GM19025 (cell line): Measurements from ENCODE around the gene SNX6.
"Not testable (repeated sequence)": the region's sequence is repeated elsewhere in the genome, so short reads cannot be mapped to it uniquely, and the experiment has no call there.

ENCODE experiments used
- ATAC-seq: cut with Tn5 transposase; IDR thresholded peaks from one replicate; pipeline ENCODE4 v1.9.1; 2021; ENCODE audit warnings: mild to moderate bottlenecking, low read depth, moderate library complexity; ENCODE audit not compliant: unreplicated experiment

SNX6 gene

GRCh38 chr14:34640826-34641225 lies 10.9 kb upstream of the SNX6 start:
- no peak for ATAC-seq

- ATAC-seq: not testable (repeated sequence)
Observed at GRCh38 chr14:34634360-34634771, 4.4 kb upstream of the SNX6 start.

- ATAC-seq: no peak
Observed at GRCh38 chr14:34633742-34634141, 3.8 kb upstream of the SNX6 start.

GRCh38 chr14:34632411-34632978 lies 2.5 kb upstream of the SNX6 start:
- ATAC-seq: no peak

GRCh38 chr14:34629344-34629656 lies 648 bp downstream of the SNX6 start:
- ATAC-seq: no peak

- no peak for ATAC-seq
Observed at GRCh38 chr14:34628681-34629135, 1.2 kb downstream of the SNX6 start.

GRCh38 chr14:34623506-34623905 lies 6.4 kb downstream of the SNX6 start:
- ATAC-seq: no peak

GRCh38 chr14:34620839-34621238 lies 9.1 kb downstream of the SNX6 start:
- no peak for ATAC-seq

GRCh38 chr14:34620115-34620514 lies 9.8 kb downstream of the SNX6 start:
- ATAC-seq: no peak

- ATAC-seq: no peak
Observed at GRCh38 chr14:34619471-34619870, 10.5 kb downstream of the SNX6 start.

GRCh38 chr14:34616360-34616759 lies 13.6 kb downstream of the SNX6 start:
- no peak for ATAC-seq

- no peak for ATAC-seq
Observed at GRCh38 chr14:34615507-34615906, 14.4 kb downstream of the SNX6 start.

GRCh38 chr14:34614638-34615037 lies 15.3 kb downstream of the SNX6 start:
- ATAC-seq: no peak

- ATAC-seq: no peak
Observed at GRCh38 chr14:34610101-34610500, 19.8 kb downstream of the SNX6 start.

- no peak for ATAC-seq
Observed at GRCh38 chr14:34605461-34605860, 24.5 kb downstream of the SNX6 start.

GRCh38 chr14:34604995-34605394 lies 25.0 kb downstream of the SNX6 start:
- ATAC-seq: no peak

- no peak for ATAC-seq
Observed at GRCh38 chr14:34596891-34597290, 33.1 kb downstream of the SNX6 start.

- ATAC-seq: no peak
Observed at GRCh38 chr14:34593740-34594375, 36.1 kb downstream of the SNX6 start.

GRCh38 chr14:34592623-34593022 lies 37.3 kb downstream of the SNX6 start:
- ATAC-seq: no peak

- ATAC-seq: no peak
Observed at GRCh38 chr14:34583525-34583924, 46.4 kb downstream of the SNX6 start.

GRCh38 chr14:34582117-34582680 lies 47.7 kb downstream of the SNX6 start:
- ATAC-seq: no peak

- ATAC-seq: no peak
Observed at GRCh38 chr14:34580381-34580780, 49.6 kb downstream of the SNX6 start.
